ENCODE results near the gene IGSF22. TPM values are rescaled to one million over a fixed set of nuclear protein-coding genes. Genes with fewer than 3 reads are reported as not detected.

The IGSF22 gene
- total and polyA plus RNA-seq, 9 of the 15 experiments (the other 6 are each of a cell fraction or from before 2014, with no cell fraction given) = not detected

DNA sequence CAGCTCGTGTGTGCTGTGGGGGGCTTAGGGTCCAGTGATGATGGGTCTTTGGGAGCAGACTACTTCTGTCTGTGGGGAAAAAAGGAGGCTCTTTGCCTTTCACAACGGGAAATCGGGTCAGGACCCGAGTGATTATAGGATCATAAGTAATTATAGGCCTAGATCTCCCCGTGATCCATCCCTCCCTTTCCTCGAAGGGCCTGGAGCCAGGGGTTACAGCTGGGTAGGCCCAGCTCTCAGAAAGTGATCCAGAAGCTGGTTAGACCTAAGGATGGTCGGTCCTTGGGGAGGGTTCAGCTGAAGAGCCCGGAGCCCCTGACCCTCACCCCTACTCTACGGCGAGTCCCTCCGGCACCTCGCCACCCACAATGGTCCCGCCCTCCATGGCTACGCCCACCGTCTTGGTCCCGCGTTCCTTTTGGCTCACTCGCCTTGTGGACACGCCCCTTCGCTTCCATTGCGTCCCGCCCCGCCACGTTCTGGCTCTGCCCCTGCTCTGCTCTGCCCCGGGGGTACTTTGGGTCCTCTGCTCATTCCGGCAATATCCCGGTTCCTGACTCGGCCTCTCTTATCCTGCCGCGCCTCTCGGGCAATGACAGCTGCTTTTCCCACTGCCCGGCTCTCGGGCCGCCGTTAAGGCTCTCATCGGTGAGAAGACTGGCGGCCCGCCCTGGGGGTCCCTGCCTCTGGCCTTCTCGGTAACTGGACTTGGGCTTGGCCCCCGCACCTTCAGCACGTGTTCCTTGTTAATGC lies 5.0 kb downstream of the IGSF22 start (continued):
- TF ChIP-seq, protein P1, sequence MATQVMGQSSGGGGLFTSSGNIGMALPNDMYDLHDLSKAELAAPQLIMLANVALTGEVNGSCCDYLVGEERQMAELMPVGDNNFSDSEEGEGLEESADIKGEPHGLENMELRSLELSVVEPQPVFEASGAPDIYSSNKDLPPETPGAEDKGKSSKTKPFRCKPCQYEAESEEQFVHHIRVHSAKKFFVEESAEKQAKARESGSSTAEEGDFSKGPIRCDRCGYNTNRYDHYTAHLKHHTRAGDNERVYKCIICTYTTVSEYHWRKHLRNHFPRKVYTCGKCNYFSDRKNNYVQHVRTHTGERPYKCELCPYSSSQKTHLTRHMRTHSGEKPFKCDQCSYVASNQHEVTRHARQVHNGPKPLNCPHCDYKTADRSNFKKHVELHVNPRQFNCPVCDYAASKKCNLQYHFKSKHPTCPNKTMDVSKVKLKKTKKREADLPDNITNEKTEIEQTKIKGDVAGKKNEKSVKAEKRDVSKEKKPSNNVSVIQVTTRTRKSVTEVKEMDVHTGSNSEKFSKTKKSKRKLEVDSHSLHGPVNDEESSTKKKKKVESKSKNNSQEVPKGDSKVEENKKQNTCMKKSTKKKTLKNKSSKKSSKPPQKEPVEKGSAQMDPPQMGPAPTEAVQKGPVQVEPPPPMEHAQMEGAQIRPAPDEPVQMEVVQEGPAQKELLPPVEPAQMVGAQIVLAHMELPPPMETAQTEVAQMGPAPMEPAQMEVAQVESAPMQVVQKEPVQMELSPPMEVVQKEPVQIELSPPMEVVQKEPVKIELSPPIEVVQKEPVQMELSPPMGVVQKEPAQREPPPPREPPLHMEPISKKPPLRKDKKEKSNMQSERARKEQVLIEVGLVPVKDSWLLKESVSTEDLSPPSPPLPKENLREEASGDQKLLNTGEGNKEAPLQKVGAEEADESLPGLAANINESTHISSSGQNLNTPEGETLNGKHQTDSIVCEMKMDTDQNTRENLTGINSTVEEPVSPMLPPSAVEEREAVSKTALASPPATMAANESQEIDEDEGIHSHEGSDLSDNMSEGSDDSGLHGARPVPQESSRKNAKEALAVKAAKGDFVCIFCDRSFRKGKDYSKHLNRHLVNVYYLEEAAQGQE (IDR thresholded peaks at IDR 0.05; ENCODE audit: borderline replicate concordance) = no peak
- TF ChIP-seq, protein P1 (CRISPR knock-in tag; IDR thresholded peaks at IDR 0.05; ENCODE audit: low read depth) = no peak
- TF ChIP-seq, protein P2, sequence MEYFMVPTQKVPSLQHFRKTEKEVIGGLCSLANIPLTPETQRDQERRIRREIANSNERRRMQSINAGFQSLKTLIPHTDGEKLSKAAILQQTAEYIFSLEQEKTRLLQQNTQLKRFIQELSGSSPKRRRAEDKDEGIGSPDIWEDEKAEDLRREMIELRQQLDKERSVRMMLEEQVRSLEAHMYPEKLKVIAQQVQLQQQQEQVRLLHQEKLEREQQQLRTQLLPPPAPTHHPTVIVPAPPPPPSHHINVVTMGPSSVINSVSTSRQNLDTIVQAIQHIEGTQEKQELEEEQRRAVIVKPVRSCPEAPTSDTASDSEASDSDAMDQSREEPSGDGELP (CRISPR knock-in tag; IDR thresholded peaks at IDR 0.05; ENCODE audit: borderline replicate concordance) = peak; percentile 26; the same call in 1 of the 2 replicates
- no peak for TF ChIP-seq BCOR (IDR thresholded peaks at IDR 0.05)
- TF ChIP-seq POLR2G (IDR thresholded peaks at IDR 0.05; ENCODE audit: low read depth, low read length) = 0 out of 2 replicates have a peak, but pooled peaks have one; percentile 30
- TF ChIP-seq SLC30A9 (CRISPR knock-in tag; IDR thresholded peaks at IDR 0.05) = no peak
- TF ChIP-seq ZNF239 (CRISPR knock-in tag; IDR thresholded peaks at IDR 0.05) = no peak
- TF ChIP-seq PTTG1 (tag; IDR thresholded peaks at IDR 0.05; ENCODE audit: low read depth) = no peak
- TF ChIP-seq RAD21 (CRISPR knock-in tag; conservative IDR thresholded peaks at IDR 0.05 in 1 of 2, IDR thresholded peaks at IDR 0.05 in 1 of 2) = no peak
- no peak for TF ChIP-seq BRD9 (IDR thresholded peaks at IDR 0.05; ENCODE audit: low read depth, partially characterized antibody)
- no peak for TF ChIP-seq DNMT1 (IDR thresholded peaks at IDR 0.05)

Measured in K562 (cell line).